HG03565 (cell line): ENCODE data around the gene PAQR5.
"Not testable (repeated sequence)": the region's sequence is repeated elsewhere in the genome, so short reads cannot be mapped to it uniquely, and the experiment has no call there.

Experiments used
- ATAC-seq: cut with Tn5 transposase; IDR thresholded peaks from one replicate; pipeline ENCODE4 v1.9.1; 2021; ENCODE audit warnings: mild to moderate bottlenecking, moderate library complexity; ENCODE audit not compliant: unreplicated experiment

PAQR5 gene

DNA sequence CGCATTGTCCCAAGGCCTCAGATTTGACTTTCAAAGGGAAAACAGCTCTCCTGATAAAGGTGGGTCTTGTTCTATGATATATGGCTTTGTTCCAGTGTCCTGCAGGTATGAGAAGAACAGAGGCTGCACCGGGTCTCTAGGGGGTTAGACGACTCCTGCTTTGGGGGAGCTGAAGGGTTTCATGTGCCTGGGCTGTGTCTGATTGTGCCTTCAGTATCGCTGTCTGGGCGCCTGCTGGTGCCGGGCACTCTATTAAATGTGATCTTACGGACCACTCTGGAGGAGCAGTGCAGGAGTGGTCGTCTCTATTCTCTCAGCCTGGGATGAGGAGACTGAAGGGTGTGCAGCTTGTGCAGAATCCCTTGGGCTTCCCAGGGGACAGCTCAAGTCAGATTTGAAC is 16.0 kb downstream of the PAQR5 start:
- ATAC-seq = no peak

DNA sequence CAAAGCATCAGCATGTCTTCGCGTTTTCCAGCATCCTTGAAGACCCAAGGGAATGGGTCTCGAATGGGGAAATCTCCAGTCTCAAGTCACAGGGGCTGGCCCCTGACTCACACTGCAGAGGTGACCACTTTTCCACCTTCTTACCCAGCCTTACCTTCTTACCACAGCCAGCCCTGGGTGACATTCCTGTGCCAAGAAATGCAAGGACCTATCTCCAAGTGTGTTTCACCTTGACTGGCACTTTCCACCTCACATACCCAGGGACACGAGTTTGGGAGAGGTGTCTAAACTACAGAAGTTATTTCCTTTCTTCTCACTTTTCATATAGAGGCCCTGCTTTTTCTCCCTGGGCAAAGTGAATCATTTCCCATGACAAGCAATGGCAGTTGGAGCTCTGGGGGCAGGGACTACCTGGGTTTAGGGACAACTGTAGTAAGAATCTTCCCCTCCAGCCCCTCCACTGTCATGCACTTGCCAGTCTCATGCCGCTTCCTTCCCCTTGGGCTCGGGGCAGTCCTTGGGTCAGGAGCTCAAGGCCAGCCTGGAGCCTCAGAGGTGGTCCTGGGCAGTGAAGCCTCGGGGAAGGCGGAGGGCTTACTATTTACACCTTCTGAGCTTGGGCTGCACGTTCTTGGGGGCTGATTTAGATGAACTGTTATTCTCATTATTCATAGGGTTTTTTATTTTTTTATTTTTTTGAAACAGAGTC is 16.8 kb downstream of the PAQR5 start:
- ATAC-seq = no peak

DNA sequence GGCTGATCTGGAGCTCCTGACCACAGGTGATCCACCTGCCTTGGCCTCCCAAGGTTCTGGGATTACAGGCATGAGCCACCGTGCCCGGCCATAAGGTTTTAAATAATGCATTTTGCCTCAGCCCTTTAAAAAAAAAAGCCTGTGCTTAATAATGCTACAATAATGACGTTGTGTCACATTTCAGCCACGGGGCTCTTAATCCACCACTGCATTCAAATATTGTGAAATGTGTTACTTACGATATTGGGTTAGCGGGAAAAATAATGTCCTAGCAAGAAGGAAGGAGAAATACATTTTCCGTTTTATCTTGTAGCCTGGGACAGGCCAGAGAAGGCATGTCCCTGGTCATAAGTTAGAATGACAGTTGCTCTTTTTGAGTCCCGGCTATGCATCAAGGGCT is 17.6 kb downstream of the PAQR5 start:
- ATAC-seq = no peak

DNA sequence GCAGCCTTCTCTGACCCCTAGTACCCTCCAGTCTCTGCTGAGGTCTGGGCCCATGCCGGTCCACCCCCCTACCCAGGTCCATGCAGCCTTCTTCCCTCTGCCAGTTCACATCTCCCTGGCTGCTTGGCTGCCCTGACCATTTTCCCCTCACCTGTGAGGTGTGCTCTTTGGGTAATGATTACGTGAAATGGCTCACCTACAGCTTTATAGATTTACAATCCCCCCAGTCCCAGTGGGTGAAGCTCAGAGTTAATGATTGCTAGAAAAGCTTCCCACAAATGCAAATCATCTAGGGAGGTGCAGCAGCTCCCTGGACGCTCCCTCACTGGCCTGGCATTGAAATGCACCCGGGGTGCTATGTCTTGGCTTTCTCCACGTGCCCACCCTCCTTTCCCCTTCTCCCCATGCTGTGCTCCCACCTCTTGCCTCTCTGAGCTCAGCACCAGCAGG is 18.7 kb downstream of the PAQR5 start:
- ATAC-seq = no peak

DNA sequence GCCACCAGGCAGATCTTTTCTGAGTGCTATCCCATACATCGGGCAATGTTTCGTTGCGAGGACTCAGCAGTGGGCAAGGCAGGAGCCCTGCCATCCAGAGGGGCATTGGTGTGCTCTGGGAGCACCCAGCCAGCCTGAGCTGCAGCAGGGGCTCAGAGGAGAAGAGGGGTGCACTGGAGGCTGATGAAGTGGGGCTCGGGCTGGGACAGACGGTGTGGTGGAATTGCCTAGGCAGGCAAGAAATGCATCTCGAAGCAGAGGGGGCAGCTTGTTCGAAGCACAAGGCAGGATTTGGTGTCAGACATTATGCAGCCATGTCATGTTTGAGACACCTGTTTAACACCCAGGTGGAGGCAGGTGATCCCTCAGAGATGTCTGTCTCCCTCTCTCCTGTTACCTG is 19.3 kb downstream of the PAQR5 start:
- no peak for ATAC-seq

DNA sequence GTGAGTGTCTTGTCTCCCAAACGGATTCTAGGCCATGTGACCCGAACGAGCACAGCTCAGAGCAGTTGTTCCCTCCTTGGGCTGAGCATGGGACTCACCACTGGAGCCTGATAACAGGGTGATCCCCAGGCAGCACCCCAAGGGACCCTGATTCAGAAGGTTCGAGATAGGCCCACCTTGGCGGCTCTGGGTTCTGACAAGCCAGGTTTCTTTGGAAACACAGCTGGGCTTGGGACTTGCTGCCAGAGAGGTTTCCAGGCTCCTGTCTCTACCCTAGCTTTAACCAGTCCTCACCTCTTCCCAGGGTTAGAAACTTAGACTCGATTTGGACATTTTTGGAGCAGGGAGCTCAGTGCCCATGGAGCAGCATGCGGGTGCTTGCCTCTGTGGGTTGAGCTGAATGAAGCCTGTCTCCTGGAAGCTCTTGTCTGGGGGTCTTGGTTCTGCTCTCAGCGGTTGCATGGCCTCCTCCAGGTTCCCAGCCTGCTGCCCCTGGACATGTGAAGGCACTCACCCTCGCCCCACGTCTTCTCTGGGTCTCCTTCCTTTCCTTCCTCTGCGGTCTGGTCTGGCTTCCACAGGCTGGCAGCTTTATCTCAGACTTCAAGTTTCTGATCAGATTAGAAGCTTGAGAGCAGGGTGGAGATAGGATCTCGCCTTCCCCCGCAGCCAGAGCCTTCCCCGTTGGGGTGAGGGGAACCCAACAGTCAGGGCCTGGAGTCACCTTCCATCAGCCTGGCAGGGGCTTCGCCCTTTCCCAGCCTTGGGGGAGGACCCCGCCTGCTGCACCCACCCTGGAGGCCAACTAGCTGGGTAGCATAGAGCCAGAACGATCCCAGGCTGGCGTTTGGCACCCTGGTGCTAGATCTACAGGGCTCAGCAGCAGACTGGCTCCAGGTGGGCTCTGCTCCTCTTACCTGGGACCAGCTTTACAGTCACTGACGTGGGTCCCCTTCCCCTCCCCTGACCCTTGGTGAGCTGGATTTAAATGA is 21.0 kb downstream of the PAQR5 start:
- no peak for ATAC-seq

DNA sequence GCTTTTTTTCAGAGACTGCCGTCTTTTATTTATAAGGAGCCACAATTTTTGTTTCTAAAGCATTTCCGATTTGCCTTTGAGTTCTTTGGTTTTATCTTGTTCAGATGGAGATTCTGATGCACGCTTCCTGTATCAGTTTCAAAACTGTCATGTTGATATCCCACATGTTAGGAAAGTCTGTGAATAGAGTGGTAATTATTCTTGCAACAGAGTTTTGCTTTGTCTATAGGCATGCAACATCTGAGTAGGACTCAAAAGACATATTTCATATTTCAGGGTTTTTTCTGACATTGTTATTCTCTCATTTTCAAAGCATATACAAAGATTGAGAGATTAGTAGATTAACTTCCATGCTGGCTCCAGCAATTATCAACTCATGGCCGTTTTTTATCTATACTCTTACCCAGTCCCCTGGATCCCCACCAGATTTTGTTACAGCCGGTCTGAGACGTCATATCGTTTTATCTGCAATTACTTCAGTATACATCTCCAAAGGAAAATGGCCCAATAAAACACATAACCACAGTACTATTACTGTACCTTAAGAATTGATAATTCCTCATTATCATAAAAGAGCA is 22.4 kb downstream of the PAQR5 start:
- no peak for ATAC-seq

DNA sequence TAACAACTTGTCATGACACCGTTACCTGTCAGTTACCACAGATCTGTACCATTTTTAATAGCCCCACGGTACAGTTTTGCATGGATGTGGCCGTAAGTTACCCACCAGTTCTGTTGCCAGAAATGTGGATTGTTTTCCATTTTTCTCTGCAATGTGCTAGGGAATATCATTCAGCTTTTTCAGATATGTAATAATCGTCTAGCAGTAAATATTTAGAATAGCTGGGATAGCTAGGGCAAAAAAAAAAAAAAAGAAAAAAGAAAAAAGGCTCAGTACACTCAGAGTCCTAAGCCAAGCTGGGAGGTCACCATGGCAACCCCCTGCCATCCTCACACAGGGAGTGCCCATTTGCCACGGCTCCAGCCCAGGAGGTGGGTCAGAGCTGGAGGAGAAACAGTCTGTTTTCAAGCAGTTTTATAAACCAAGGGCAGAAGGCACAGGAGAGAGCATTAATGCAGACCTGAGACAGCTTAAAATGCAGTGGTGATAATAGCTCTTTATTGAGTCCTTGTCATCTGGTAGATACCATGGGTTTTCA is 25.2 kb downstream of the PAQR5 start:
- no peak for ATAC-seq

DNA sequence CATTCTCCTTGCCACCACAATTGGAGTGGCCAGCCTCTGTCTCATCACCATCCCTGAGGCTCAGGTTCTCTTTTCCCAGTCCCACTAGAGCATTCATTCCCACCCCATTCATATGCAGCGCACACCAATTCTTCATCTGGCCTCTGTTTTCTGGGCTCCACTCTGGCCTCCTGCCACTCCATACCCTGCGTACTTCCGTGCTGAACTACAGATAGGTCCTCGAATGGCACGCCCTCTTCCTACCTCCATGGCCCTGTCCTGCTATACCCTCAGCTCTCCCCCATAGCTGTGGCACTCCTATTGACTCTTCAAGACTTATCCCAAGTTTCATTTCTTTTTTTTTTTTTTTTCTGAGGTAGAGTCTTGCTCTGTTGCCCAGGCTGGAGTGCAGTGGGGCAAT is 25.9 kb downstream of the PAQR5 start:
- no peak for ATAC-seq

DNA sequence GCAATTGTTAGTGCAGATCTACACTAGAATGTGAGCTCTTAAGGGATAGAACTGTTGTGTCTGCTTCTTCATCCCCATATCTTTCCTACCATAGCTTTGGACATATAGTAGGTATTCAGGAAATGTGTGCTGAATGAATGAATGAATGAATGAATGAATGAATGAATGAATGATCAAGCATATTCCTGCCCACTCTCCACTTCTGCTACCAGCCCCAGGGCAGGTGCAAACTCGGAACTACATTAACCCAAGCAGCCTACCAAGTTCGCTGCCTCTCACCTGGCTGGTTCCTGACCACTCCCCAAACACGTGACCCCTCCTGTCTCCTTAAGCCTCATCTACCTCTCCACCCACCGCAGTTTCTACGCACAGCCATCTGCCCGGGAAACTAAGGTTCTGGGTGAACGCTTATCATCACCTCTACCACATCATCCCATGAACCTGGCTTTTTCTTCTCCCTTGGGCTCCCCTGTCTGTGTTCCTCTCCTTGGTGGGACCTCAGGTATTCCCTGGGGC is 26.8 kb downstream of the PAQR5 start:
- ATAC-seq = no peak

DNA sequence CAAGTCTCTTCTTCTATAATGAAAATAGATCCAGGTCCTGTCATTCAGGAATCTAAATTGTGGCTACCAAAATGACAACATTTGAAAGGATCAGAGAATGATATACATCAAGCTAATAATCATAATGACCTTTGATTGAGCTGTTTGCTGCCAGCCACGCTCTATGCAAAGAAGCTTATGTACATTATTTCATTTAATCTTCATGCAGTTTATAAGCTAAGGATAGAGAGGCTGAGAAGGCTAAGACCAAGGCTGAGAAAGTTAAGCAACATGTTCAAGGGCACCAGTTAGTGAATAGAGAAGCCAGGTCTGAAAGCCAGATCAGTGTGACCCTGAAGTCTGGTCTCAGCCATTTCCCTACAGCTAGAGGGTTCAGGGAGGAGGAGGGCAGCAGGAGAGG is 29.4 kb downstream of the PAQR5 start:
- ATAC-seq = no peak

DNA sequence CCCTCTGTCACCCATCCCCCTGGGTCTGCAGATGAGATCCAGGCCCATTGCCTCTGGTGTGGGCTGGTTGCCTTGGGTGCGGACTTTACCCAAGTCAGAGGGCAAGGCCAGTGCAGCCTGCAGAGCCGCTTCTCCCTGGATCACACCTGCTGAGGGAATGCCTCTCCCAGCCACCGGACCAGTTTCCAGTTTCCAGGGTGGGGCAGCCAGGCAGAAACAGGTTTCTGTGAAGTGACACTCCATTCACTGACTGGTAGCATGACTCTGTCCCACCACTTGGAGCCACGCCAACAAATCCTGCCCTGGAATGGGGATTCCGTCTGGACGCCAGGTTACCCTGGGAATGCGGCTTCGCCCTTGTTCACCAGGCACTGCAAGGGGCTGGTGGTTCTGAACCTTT is 30.0 kb downstream of the PAQR5 start:
- no peak for ATAC-seq

DNA sequence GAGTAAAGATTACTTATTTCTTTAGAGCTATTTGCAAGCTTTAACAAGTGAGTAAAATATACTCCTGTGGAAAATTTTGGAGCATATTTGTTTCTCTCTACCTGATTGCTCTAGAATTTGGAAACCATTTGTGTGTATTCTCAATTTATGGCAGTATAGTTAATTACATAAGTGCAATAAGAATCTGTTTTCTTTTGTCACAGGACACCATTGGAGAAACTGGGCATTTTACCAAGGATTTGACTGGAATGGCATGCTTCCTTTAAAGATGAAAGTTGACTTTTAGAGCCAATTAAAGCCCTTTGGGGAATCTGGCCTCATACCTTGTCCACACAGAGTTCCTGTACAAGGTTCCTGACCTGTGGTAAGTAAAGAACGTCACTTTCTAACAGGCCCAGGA is 38.4 kb downstream of the PAQR5 start:
- ATAC-seq = no peak

DNA sequence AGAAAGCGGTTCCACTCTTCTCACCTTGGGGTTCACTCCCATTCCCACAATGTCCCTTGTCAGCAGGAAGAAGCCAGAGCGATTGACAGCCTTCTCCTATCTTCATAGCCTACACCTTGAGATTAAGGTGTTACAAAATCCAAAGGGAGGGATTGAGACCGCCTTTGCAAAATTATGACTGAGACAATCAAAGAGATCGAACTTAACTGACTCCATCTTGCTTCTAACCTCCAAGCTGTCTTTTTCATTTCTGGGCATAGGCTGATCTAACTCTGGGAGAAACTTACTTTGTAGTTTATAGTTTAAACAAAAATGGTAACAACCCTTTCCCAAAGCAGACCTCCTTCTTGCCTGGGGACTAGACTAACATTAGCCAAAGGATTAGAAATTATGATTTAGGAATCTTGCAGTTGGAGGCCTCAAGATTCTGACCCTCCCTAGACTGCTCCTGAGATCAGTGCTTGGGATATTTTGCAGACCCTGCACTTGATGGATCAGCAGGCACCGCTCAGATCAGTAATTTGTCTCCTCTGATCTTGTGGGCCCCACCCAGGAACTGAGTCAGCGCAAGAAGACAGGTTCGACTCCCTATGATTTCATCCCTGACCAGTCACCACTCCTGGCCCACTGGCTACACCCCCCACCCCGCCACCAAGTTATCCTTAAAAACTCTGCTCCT is 40.0 kb downstream of the PAQR5 start:
- ATAC-seq = no peak

DNA sequence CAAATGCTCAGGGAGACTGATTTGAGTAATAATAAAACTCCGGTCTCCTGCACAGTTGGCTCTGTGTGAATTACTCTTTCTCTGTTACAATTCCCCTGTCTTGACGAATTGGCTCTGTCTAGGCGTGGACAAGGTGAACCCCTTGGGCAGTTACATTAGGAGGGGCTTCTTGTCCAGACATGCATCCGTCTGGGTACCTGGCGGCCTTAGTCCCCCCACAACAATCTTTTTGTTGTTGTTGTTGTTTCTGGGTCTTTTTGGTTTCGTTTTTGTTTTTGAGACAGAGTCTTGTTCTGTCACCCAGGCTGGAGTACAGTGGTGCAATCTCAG is 40.5 kb downstream of the PAQR5 start:
- ATAC-seq = not testable (repeated sequence)

DNA sequence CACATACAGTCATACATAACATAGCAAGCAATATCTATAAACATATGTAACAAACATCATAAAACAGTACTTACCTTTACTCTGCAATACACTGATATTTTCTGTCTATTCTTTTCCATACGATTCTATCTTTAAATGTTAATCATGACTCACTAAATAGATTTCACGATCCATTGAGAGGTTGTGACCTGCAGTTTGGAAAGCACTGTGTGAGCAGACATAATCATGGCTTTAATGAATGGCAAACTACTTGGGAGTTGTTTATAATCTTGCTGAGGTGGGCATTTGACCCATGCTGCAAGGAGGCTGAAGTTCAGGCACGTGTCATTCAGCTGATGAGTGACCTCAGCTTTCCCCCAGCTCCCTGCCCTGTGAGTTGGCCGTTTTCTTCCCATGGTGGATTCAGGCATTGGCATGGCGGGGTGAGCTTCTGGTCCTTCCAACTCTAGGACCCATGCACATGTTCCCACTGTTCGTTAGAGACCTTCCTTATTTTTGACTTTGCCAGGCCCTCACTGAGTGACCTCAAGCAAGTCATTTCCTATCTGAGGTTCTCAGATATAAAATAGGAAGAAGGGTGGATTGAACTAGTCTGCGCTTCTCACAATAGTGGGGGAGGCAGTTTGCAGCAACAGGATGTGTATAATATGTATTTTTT is 41.7 kb downstream of the PAQR5 start:
- no peak for ATAC-seq

DNA sequence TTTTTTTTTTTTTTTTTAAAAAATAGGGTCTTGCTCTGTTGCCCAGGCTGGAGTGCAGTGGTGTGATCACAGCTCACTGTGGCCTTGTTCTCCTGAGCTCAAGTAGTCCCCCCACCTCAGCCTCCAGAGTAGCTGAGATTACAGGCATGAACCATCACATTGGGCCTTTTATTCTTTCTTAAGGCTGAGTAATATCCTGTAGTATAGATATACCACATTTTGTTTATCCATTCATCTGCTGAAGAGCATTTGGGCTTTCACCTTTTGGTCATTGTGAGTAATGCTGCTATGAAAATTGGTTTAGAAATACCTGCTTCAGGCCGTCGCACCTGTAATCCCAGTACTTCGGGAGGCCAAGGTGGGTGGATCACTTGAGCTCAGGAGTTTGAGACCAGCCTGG is 42.6 kb downstream of the PAQR5 start:
- no peak for ATAC-seq

DNA sequence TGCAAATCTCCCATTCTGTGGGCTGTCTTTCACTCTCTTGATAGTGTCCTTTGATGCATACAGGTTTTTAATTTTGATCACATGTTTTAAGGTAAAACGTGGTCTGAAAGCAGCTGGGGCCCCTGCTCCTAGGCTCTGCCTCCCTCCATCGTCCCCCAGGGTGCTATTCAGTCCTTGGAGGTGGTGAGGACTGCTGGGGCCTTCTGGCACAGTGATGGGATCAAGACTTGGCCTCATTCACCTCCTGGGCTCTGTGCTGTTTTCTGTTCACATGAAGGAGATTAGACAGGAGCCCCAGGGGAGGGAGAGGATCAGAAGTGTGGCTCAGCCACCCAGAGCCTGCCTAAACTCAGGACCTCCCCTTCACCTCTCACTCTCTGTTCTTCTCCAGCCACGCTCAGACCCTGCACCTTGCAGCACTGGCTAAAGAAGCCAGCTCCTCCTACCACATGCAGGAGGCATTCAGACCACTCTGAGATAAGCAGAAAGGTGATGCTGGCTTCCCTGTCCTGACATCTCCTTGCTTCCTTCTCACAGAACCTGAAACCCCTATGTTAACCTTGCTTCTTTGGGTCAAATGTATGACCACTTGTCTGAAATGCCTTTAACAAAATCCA is 43.9 kb downstream of the PAQR5 start:
- ATAC-seq = no peak

DNA sequence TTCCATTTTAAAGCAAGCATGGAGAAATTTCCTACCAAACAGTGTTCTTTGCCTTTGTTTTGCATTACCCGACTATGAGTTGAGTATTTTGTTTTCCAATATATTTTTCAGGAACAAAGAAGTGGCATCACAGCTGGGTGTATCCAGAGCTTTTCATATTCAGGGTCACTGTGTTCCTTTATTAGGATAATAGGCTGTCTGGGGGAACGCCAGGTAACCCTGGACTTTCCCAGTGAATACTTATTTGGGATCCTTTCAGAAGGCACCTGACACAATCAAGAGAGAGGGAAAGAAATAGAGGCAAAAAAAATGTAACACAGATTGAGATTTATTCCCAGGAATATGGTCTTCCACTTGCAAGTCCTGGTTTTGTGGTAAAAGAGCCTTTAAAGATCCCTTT is 44.4 kb downstream of the PAQR5 start:
- no peak for ATAC-seq

DNA sequence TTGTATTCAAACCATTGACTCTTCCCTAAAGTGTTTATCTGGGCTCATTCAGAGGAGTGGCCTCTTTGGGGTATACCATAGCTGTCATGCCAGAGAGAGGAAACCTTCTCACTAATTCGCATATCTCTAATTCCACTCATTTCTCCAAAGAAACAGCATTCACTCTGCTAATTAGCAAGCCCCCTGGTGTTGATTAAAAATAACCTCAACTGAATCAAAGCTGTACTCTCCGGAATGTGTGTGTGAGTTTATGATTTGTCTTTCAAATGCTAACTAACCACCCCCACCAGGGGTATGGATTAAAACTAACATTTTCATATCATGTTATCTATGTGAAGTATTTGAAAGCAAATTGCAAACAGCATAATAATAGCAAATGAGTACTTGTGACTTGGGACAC is 45.5 kb downstream of the PAQR5 start:
- no peak for ATAC-seq
